Transverse colon (tissue), 4 donors: ENCODE measurements around the gene NDC80. TPM values are rescaled to one million over a fixed set of nuclear protein-coding genes. Genes with fewer than 3 reads are reported as not detected.

Source experiments
- DNase-seq: peaks from one replicate; pipeline ENCODE4 v3.0.0-alpha.2; 2019
- H3K27ac ChIP-seq, 4 donors: fragments of 200-600 bp; sonication (generic); 2 replicates each; pipeline ENCODE4 v1.5.1; 2016 to 2018; ENCODE audit warnings: inconsistent platforms in 4 of 4
- H3K27me3 ChIP-seq: fragments of 200-600 bp; sonication (generic); 2 replicates; pipeline ENCODE4 v1.5.1; 2017; ENCODE audit warnings: inconsistent platforms
- H3K36me3 ChIP-seq, 4 donors: fragments of 200-600 bp; sonication (generic); 2 replicates each; pipeline ENCODE4 v1.5.1; 2017 to 2019; ENCODE audit warnings: inconsistent platforms in 4 of 4
- H3K4me1 ChIP-seq, 4 donors: fragments of 200-600 bp; sonication (generic); 2 replicates each; pipeline ENCODE4 v1.5.1; 2017 to 2020; ENCODE audit warnings: inconsistent platforms in 4 of 4
- H3K4me3 ChIP-seq, 4 donors: fragments of 200-600 bp; sonication (generic); 1 replicate in 1 of 4; 2 replicates in 3 of 4; pipeline versions ENCODE4 v1.5.1 to v1.6.1; 2017 to 2019; ENCODE audit warnings: inconsistent platforms in 4 of 4
- H3K9me3 ChIP-seq, 2 donors: fragments of 200-600 bp; sonication (generic); 2 replicates each; pipeline ENCODE4 v1.5.1; 2017 to 2019; ENCODE audit warnings: inconsistent platforms in 2 of 2
- CTCF ChIP-seq, 5 experiments: fragments of 200-600 bp in 3 of 5; fragments of 450-650 bp in 2 of 5; sonication (generic) in 3 of 5; IDR thresholded peaks; 1 replicate in 2 of 5; 2 replicates in 3 of 5; pipeline ENCODE4 v1.5.1; 2016 to 2017; ENCODE audit warnings: antibody characterized with exemption in 5 of 5, inconsistent platforms in 3 of 5, mild to moderate bottlenecking in 2 of 5, moderate library complexity in 1 of 5
- EP300 ChIP-seq: sonication (generic); formaldehyde crosslinking; IDR thresholded peaks from one replicate; pipeline ENCODE4 v1.6.1; 2017; ENCODE audit warnings: antibody characterized with exemption, low read depth
- POLR2A ChIP-seq: fragments of 450-650 bp; IDR thresholded peaks from one replicate; pipeline ENCODE4 v1.6.1; 2016; ENCODE audit warnings: antibody characterized with exemption, mild to moderate bottlenecking, moderate library complexity
- POLR2AphosphoS5 ChIP-seq, 3 donors: sonication (generic); formaldehyde crosslinking; IDR thresholded peaks; one replicate each; pipeline ENCODE4 v1.6.1; 2016; ENCODE audit warnings: antibody characterized with exemption in 3 of 3
- WGBS, 2 donors: methylation state at CpG; one replicate each; pipeline ENCODE4 v1.1.5; 2018; ENCODE audit warnings: low coverage in 1 of 2; 5-methylcytosine and 5-hydroxymethylcytosine counted together
- in situ Hi-C, 4 donors: fragments of 200-750 bp; cut with MboI; loops; one replicate each; pipeline versions ENCODE4 v1.15.0 to v1.15.1; 2017; ENCODE audit warnings: low sequenced_read_pairs in 3 of 4, low pct_ligation_motif_present in 1 of 4, low pct_unique_long_range_greater_than_20kb in 1 of 4
- intact Hi-C: fragments of 100-400 bp; cut with DNase I; formaldehyde crosslinking; loops from one replicate; pipeline ENCODE4 v1.15.1; 2023; ENCODE audit warnings: low total_unique reads
- total RNA-seq, 4 donors: library from RNA; depleted of rRNA; stranded (reverse); fragments of >200 nt; gene quantifications; one replicate each; pipeline ENCODE4 v1.1.0, GENCODE V29; 2016

Gene NDC80
- total RNA-seq, 4 donors from 2014 or later, result 0.96 to 1.9 (median 1.6) TPM; not detected in 1

DNA sequence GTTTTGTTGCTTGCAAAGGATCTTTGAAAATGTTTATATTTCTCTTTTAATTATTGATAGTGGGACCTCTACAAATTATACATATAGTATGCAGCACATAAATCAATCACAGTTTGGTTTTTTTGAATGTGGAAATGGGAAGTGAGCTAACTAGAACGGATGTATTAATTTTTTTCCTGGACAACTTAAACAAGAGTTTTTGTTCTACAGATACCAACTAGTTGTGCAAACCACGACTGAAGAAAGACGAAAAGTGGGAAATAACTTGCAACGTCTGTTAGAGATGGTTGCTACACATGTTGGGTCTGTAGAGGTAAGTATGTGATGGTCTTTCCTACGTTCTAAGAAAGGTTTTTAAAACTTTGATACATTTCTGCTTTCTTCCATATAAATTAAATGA lies 39.2 kb downstream of the NDC80 start:
- Histone ChIP-seq H3K4me1 (peaks cover 0 to 14% (median 0%) of the 10 kb centered on the region in 4 donors), H3K9me3 (no peaks in the 10 kb centered on the region), H3K27me3 (no peaks in the 10 kb centered on the region), H3K36me3 (no peaks in the 10 kb centered on the region), H3K4me3 (no peak overlapping the region), H3K27ac (no peak overlapping the region)
- WGBS, 2 donors, result 89 to 93% methylated on average over 5 of the region's 5 CpGs
- DNase-seq, result no peak
- TF ChIP-seq POLR2A (no peak), EP300 (no peak), CTCF (IDR thresholded peaks at IDR 0.05) (no peak), POLR2AphosphoS5 (IDR thresholded peaks at IDR 0.05) (no peak)
- in situ Hi-C loops, result no loop called here
- intact Hi-C loops, result no loop called here

DNA sequence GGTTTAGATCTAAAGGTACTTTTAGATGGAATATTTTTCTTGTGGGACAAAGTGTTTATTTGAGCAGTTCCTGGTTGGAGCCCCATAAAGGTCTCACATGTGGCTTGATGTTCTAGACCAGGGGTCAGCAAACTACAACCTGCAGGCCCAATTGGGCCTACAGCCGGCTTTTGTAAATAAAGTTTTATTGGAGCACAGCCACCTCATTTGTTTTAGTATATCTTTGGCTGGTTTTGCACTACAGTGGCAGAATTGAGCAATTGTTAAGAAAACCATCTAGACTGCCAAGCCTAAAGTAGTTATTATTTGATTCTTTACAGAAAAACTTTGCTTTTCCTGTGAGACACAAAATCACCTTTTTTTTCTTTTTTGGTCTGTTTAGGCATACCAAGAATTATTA lies 41.6 kb downstream of the NDC80 start:
- no peak for DNase-seq
- Histone ChIP-seq H3K4me1 (no peaks in the 10 kb centered on the region), H3K4me3 (no peak overlapping the region), H3K36me3 (no peaks in the 10 kb centered on the region), H3K9me3 (no peaks in the 10 kb centered on the region), H3K27me3 (no peaks in the 10 kb centered on the region), H3K27ac (no peak overlapping the region)
- in situ Hi-C loops (no loop called here), intact Hi-C loops (no loop called here)
- WGBS, 2 donors, result 48% methylated on average over 1 of the region's 1 CpG; no CpG with 5 or more reads in 1 of the 2 donors
- TF ChIP-seq CTCF (IDR thresholded peaks at IDR 0.05) (no peak), EP300 (no peak), POLR2A (no peak), POLR2AphosphoS5 (IDR thresholded peaks at IDR 0.05) (no peak)

DNA sequence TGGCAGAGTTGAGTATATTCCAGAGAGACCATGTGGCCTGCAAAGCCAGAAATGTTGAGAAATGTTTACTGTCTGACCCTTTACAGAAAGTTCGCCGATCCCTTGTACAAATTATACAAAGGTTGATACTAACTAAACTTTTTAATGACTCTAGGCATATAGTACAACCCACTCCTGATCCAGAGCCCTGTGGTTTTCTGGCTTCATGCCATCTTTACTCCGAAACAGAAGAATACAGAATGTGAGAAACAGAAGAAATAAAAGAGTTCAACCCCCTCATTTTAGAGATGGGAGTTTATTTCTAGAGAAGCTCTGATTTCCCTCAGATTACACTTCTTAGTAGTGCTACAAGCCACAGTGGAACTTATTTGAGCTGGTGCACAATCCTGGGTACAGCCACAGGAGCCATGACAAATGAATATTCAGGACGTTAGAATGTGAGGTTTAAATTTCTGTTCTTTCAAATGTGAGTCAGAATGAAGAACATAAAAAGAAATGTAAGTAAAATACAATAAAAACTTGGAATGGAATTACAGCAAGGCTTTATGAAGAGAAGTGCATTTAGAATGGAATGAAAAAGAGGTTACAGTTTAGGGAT lies 46.1 kb downstream of the NDC80 start:
- Histone ChIP-seq H3K4me3 (no peak overlapping the region), H3K4me1 (no peaks in the 10 kb centered on the region), H3K27me3 (no peaks in the 10 kb centered on the region), H3K9me3 (no peaks in the 10 kb centered on the region), H3K36me3 (no peaks in the 10 kb centered on the region), H3K27ac (no peak overlapping the region)
- intact Hi-C loops (no loop called here), in situ Hi-C loops (no loop called here)
- WGBS, 2 donors, result 67 to 80% methylated on average over 4 of the region's 4 CpGs
- DNase-seq, result no peak
- TF ChIP-seq EP300 (no peak), POLR2A (no peak)

DNA sequence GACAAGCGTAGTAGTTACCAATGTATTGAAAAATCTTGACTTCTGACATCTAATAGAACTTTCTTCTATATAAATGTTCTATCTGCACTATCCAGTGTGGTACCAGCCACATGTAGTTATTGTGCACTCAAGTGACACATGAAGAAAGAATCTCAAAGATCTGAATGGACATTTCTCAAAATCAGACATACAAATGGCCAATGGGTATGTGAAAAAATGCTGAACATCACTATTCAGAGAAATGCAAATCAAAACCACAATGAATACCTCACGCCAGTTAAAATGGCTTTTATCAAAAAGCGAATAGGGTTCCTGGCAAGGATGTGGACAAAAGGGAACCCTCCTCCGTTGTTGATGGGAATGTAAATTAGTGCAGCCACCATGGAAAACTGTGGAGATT lies 46.7 kb downstream of the NDC80 start:
- 88 to 94% methylated on average over 3 to 4 of the region's 4 CpGs for WGBS, 2 donors
- Histone ChIP-seq H3K9me3 (no peaks in the 10 kb centered on the region), H3K4me1 (no peaks in the 10 kb centered on the region), H3K36me3 (no peaks in the 10 kb centered on the region), H3K27me3 (no peaks in the 10 kb centered on the region), H3K4me3 (no peak overlapping the region), H3K27ac (no peak overlapping the region)
- intact Hi-C loops (no loop called here), in situ Hi-C loops (no loop called here)
- TF ChIP-seq EP300, result no peak
- no peak for TF ChIP-seq POLR2AphosphoS5 (IDR thresholded peaks at IDR 0.05)
- TF ChIP-seq CTCF (IDR thresholded peaks at IDR 0.05), result no peak
- TF ChIP-seq POLR2A, result no peak
- DNase-seq, result no peak

GRCh38 chr18:2625217-2625616 lies 53.9 kb downstream of the NDC80 start:
- Histone ChIP-seq H3K4me1 (no peaks in the 10 kb centered on the region), H3K9me3 (no peaks in the 10 kb centered on the region), H3K4me3 (no peak overlapping the region), H3K36me3 (no peaks in the 10 kb centered on the region), H3K27me3 (no peaks in the 10 kb centered on the region), H3K27ac (no peak overlapping the region)
- DNase-seq, result no peak
- TF ChIP-seq CTCF (IDR thresholded peaks at IDR 0.05) (no peak), POLR2AphosphoS5 (IDR thresholded peaks at IDR 0.05) (no peak), POLR2A (no peak), EP300 (no peak)
- in situ Hi-C loops, result no loop called here
- WGBS, 2 donors, result 72% methylated on average over 5 of the region's 5 CpGs; no CpG with 5 or more reads in 1 of the 2 donors
- intact Hi-C loops, result no loop called here
